Jurkat, Clone E6-1 (cell line): ENCODE results near the gene PDE9A.

Source experiments
- DNase-seq: peaks from one replicate; pipeline ENCODE4 v3.0.0-alpha.2; 2011; ENCODE audit warnings: low read depth, low spot score
- H3K4me3 ChIP-seq: 2 replicates; pipeline ENCODE4 v1.5.1; 2011; ENCODE audit warnings: mild to moderate bottlenecking, low read length, control low read depth, moderate library complexity

Gene PDE9A

DNA sequence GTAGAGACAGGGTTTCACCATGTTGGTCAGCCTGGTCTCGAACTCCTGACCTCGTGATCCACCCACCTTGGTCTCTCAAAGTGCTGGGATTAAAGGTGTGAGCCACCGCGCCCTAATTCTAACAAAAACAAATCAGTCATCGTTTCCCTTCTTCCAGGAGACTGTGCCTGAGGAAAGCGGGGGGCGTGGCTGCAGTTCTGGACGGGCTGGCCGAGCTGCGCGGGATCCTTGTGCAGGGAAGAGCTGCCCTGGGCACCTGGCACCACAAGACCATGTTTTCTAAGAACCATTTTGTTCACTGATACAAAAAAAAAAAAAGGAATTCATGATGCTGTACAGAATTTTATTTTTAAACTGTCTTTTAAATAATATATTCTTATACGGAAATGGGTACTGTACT, 121.7 kb downstream of the PDE9A start:
- DNase-seq = no peak
- no peak overlapping the region for H3K4me3 ChIP-seq

DNA sequence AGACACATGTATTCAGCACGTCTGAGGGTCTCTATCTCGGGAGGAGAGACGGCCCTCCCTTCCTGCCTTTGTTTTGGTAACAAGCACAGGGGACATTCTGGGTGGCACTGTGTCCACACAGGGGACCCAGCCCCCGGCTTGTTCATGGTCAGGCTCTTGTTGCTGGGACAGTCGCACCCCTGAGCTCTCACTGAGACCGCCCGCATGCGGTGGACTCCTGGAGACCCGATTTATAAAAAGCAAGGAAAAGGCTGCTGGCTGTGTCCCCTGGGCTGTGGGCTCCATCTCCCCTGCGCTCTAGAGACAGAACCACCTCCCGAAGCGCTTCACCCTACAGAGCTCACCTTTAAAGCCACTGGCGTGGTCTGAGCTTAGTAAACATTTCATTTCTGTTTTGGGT, 122.5 kb downstream of the PDE9A start:
- H3K4me3 ChIP-seq = no peak overlapping the region
- DNase-seq = no peak

DNA sequence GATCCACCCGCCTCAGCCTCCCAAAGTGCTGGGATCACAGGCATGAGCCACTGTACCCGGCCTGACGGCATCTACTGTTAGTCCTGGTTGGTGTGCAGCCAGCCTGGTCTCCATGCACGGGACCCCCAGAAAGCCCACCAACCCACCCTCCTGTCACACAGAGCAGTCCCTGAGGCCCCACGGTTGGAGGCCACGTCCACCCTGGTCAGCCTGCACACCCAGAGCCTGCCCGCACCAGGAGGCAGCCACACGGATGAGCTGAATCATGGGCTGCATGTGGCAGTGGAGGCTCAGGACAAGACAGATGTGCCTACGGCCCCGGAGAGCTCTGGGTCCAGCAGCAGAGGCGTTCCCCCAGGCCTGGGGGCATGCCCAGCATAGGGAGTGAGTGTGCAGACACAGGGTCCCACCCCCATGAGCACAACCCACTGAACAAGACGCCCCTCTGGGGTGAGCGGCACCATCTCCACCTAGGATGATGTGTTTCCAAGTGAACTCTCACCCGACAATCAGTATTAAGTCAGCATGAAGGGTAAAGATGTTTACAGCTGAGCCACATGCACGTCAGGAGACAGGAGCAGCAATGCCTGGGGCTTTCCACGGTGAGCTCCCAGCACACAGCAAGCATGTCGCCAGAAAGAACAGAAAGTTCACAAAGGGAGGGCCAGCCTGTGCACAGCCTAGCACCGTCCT, 123.8 kb downstream of the PDE9A start:
- DNase-seq = no peak

DNA sequence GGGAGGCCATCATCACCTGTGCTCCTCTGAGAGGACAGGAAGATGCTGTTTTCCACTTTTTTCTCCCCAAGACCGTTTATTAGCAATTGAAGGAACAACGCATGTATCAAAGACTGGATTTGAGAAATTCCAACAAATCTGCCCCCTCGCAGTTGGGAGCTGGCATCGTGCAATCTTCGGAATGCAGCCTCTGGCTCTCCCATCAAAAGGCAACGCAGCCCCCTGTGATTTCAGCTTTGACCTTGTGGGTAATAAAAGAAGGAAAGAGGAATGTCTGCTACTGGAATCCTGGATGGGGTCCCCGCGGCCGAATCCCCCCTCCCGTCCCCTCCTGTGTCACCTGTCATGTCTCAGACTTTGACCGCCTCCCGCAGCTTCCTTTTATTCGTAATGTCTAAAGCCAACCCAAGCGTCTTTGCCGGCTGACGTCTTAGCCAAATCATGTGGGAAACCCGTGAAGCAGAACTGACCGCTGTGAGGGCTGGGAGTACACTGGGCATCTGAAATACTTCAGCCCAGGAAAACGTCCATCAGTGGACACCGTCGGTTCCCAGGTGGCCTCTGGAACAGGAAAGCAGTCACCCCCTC, 124.4 kb downstream of the PDE9A start:
- H3K4me3 ChIP-seq = no peak overlapping the region
- no peak for DNase-seq

More for the DNA sequence above, 123.8 kb downstream of the PDE9A start:
- H3K4me3 ChIP-seq = no peak overlapping the region

DNA sequence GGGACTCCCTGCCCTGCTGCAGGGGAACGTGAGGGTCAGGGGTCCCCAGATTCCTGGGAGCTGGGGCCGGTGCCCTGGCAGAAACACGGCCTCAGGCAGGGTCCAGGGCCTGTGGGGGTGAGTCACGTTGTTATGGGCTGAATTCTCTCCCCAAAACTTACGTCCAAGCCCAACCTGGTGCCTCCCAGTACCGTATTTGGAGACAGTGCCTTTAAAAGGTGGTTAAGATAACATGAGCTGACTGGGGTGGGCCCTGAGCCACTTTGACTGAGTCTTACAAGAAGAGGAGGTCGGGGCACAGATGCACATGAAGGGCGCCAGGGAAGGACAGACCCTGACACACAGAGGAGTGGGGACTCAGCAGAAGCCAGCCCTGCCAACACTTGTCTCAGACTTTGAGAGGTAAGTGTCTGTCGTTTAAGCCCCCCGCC, 126.0 kb downstream of the PDE9A start:
- DNase-seq = no peak
- H3K4me3 ChIP-seq = no peak overlapping the region

DNA sequence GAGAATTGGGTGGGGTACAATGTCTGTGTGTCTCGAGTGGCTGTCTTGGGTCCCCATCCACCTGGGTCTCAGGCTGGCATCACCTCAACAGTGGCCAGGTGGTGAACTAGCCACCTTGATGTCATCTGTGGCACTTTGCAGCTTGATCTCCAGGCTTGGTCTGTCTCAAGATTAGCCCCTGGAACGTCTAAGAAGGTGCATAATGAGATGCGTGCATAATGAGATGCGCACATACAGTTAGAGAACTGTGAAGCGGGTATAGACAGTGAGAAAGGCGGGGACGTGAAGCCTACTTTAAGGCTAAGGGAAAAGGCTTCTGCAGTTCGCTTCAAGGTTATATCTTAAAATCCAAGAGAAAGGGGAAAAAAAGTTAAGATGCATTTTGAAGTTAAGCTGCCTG, 127.2 kb downstream of the PDE9A start:
- no peak for DNase-seq
- H3K4me3 ChIP-seq = no peak overlapping the region

DNA sequence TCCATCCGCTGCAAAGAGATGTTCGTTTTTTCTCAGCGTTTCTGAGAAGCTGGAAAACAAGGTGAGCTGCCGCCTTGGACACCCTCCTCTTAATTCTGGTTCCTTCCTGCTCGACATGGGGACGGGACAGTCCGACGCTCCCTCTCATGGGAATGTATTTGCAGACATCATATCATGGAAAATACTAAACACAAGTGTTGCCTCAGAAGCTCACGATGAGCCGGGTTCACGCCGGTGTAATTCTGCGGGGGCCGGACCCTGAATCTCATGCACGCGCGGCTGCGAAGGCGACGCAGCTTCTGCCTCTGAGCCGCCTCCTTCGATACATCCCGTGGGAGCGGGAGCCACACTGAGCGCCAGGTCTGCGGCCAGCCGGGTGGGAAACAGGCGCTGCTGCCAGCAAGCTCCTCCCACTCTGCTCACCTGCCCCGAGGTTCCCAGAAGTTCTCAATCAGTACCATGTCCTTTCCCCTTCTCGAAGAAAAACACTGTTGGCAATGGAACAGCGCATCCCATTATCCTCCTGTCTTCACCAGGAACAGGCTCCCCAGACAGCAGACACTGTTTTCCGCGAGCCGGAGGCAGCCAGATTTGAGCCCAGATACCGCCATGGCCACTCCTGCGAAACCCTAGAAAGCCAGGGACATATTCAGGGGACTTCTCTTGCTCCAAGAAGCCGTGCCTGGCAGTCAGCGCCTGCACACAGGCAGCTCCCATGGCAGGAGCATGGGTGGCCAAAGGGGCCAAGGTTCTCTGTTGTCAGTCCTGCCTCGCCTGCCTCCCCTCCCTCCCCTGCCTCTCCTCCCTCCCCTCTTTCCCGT, 127.9 kb downstream of the PDE9A start:
- DNase-seq = no peak
- H3K4me3 ChIP-seq = no peak overlapping the region

DNA sequence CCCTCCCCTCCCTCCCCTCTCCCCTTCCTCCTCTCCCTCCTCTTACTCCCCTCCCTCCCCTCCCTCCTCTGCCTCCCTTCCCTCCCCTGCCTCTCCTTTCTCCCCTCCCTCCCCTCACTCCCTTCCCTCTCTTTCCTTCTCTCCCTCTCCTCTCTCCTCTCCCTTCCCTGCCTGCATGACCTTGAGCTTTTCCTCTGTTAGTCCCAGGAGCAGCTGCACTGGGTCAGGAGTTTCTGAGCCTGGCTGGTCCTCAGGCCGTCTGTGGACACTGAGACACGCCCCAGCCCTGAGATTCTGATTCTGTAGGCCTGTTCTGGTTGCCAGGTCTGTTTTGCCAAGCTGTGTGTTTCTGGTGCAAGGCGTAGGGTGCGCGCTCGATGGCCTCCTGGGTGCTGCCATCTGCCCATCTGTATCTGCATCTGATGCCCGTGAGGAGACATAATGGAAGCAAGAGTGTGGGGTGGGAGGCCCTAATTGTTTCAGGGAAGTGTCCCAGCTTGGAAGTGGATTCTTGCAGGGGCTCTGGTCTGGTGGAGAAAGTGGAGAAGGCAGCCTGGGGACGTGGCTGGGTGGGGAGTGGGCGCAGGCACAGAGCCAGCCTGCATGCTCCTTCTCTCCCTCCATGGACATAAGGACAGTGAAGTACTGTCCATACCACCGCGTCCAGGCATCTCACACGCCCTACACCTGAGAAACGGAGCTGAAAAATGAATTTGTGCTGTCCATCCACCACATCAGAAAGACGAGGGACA, 128.7 kb downstream of the PDE9A start:
- no peak overlapping the region for H3K4me3 ChIP-seq
- no peak for DNase-seq

DNA sequence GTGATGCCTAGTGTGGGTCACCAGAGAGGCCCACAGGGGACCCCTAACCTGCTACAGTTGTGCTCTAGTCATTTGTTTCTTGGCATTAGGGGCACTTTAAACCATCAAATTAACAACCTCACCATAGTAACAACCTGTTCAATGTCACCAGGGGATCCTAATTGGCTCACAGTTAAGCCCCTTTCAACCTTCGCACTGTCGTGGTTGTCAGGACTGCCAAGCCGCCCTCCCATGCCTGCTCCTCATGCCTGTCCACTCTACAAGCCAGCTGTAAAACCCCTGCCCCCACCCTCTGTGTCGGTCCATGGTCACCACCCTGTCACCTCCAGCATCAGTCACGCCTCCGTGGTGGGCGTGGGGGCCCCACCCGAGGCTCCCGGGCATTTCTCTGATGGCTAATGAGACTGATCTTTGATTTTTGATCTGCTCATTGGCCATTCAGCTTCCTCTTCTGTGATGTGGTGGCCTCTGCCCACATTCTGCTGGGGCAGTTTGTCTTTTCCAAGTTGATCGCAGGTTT, 129.4 kb downstream of the PDE9A start:
- DNase-seq = no peak
- H3K4me3 ChIP-seq = no peak overlapping the region

DNA sequence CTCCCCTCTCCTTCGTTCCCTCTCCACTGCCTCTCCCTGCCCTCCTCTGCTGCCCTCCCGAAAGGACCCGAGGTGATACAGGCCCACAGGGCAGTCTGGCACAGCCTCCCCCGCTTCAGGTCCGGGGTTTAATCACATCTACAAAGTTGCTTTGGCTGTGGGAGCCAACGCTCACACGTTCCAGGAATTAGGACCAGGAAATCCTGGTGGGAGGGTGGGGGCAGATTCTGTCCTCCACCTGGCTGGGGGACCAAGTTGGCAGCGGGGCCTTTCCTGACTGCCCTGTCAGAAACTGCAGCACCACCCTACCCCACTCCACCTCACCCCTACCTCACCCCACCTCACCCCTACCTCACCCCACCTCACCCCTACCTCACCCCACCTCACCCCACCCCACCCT, 130.9 kb downstream of the PDE9A start:
- peak overlapping the region; percentile 43 for H3K4me3 ChIP-seq
- no peak for DNase-seq

DNA sequence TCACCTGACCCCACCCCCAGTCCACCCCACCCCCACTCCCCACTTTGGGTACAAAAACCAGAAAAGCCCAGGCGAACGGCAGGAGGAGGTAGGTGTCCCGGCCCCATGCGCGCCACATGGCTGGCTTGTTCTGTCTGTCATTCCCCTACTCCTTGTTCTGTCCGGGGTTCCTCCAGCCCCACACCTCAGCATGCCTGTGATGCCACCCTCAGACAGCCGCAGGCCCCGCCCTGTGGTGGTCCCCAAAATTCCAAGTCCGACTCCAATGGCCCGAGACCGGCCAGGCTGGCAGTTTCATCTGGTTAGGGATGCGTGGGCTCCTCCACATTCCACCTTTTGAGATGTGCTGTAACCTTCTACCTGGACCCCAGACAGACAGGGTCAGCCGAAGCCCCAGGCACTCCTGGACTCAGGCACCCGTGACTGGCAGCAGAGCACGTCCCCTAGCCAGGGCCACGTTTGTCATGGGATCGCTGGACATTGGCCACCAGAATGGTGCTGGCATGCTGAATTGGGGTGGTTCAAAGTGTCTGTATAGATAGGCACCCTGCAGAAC, 131.6 kb downstream of the PDE9A start:
- no peak overlapping the region for H3K4me3 ChIP-seq
- DNase-seq = no peak

DNA sequence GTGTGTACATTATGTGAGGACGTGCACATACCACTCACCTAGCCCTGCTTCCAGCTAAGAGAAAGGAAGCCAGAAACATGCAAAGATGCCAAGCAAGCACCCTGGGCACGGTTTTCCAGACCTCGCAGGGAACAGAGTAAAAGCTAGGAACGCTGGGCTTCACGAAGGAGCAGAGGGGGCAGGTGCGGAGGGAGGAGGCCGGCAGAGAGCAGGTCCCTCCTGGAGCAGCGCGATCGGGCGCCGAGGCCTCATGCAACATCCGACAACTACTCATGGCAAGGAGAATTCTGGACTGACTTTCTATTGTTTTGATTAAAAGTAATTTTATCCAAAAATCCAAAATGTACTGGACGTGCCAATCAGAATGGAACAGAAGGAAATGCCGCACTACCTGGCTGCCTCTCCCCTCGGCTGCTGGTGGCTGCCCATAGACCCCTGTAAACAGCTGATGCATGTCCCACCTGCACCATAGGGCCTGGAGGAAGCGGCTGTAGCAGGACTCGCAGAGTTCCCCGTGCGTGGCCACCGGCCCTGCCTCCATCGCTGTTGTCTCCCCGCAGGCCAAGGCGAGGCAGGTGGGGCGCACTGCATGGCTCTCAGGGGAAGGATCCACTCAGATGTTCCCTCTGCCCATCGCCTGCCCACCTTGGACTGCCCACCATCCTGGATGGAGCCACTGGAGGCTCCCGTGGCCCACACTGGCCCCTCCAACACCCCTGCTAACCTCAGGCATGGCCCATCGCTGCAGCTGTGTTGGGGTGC, 132.4 kb downstream of the PDE9A start:
- DNase-seq = no peak
- H3K4me3 ChIP-seq = no peak overlapping the region

DNA sequence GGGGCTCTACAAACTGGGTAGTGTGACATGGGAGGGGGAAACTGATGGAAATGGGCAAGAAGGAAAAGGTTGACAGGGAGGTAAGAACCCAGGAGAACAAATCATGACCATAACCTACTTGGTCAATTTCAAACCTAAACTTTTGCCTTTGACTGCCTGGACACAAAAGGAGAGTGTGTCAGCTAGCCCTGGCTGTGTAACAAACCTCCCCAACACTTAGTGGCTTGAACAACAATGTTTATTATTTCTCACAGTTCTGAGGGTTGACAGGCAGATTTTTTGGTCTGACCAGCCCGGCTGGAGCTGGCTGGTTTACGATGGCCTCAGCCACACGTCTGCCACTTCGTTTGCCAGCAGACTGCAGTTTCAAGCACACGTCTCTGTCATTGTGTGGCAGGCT, 133.5 kb downstream of the PDE9A start:
- DNase-seq = no peak
- no peak overlapping the region for H3K4me3 ChIP-seq

DNA sequence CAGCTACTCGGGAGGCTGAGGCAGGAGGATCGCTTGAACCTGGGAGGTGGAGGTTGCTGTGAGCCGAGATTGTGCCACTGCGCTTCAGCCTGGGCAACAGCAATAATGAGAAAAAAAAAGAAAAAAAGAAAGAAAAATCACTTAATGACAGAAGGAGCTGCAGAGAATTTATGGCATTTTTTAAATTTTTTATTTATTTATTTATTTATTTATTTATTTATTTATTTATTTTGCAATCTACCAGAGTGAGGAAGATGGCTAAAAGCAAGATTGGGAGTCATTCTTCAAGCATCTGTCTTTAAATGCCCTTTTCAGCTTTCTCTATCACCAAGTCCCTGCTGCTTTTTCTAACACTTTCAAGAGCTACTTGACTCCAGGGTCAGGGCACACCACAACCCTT, 134.2 kb downstream of the PDE9A start:
- no peak overlapping the region for H3K4me3 ChIP-seq
- DNase-seq = no peak

DNA sequence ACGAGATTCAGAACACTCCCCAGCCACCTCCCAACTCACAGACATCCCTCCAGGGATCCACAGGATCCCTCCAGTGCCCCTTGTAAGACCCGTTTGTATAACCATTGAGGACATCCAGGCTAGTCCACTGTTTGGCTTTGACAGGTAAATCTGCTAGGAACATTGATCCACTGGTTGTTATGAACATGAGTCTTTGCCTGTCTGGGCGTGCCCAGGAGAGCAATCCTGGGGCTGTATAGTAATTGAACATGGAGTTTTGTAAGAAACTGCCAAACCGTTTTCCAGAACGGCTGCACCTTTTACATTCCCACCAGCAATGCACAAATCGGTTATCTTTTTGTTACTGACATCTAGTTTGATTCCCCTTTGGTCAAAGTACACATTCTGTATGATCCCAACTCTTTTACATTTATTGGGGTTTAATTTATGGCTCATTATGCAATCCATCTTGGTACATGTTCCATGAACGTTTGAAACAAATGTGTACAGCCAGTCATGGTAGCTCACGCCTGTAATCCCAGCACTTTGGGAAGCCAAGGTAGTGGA, 137.2 kb downstream of the PDE9A start:
- no peak for DNase-seq
- no peak overlapping the region for H3K4me3 ChIP-seq

DNA sequence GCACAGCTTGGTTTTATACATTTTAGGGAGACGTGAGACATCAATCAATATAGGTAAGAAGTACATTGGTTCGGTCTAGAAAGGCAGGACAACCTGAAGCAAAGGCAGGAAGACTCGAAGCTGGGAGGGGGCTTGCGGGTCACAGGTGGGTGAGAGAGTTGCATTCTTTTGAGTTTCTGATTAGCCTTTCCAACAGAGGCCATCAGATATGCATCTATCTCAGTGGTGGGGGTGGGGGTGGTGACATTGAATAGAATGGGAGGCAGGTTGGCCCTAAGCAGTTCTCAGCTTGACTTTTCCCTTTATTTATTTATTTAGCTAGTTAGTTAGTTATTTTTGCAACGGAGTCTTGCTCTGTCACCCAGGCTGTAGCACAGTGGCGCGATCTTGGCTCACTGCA, 140.4 kb downstream of the PDE9A start:
- H3K4me3 ChIP-seq = no peak overlapping the region
- no peak for DNase-seq

DNA sequence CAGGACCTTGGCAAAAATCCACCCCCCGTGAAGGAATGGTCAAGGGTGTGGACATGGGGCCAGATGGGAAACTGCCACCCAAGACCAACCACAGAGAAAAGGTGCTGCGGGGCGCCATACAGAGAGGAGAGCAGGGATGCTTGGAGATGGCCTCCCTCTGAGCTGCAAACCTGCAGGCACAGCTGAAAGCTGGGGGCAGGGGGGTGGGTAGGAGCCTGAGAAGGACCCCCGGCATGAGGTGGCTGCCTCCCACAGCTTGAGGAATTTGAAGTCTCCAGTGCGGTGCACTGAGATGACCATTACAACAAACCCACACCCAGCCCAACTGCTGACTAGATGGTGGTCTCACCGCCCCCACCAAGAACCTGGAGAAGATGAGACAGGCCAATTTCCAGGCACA, 141.1 kb downstream of the PDE9A start:
- H3K4me3 ChIP-seq = no peak overlapping the region
- no peak for DNase-seq

DNA sequence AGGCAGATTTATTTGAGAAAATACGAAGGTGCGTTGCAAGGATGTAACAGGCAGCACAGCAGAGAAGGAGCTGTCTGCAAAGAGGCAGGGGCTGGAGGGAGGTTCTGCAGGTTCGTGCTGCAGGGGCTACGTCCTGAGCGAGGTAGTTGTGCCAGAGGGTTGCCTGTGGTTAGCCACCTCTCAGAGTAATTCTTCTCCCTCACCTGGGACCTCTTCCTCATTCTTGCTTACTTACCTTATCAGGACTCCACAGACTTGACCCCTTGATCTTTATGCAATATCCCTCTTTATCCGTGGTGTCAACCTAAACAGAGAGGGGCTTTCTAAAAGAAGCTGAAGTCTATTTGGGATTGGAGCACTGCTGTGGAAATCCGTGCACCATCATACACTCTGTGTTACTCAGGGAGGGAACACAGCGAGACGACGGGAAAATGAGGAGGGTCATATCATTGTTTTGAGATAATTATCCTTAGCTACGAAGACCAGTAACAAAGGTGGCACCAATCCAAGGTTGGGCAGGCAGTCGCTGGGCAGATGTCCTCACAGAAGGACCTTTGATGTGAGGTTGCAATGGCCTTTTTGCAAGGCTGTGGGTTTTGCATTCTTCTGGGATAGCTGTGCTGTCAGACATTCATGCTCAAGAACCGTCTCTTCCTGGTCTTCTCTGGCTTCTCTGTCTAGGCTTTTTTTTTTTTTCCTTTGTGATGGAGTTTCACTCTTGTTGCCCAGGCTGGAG, 143.1 kb downstream of the PDE9A start:
- no peak overlapping the region for H3K4me3 ChIP-seq
- DNase-seq = no peak
